ENCODE measurements around the gene ATP1B1.

Gene ATP1B1

GRCh38 chr1:169087876-169088275 is 18.6 kb upstream of the ATP1B1 start:
- H3K9me3 ChIP-seq (ENCODE audit: control insufficient read depth, insufficient read depth, low read depth, low read length) = no peaks in the 10 kb centered on the region
- POLR2A ChIA-PET = no interaction called here
- no peak overlapping the region for H3K4me3 ChIP-seq (ENCODE audit: low read depth, low read length)
- 0 out of 2 replicates have a peak, but pooled peaks cover 3% of the 10 kb centered on the region for H3K4me1 ChIP-seq (ENCODE audit: control insufficient read depth, insufficient read depth, low read length)
- no peak overlapping the region for H3K27ac ChIP-seq (ENCODE audit: extremely low read depth, low read depth, low read length)
- no peaks in the 10 kb centered on the region for H3K36me3 ChIP-seq (ENCODE audit: control insufficient read depth in 2 of 2, insufficient read depth in 1 of 2, low read length in 2 of 2)
- CTCF ChIA-PET = no interaction called here
- TF ChIP-seq ZNF488 (tag by site-specific recombination; IDR thresholded peaks at IDR 0.05) = no peak
- TF ChIP-seq PRDM1 (tag by site-specific recombination; IDR thresholded peaks at IDR 0.05) = peak; percentile 75

GRCh38 chr1:169089776-169090175 is 16.7 kb upstream of the ATP1B1 start:
- Histone ChIP-seq H3K4me3 (ENCODE audit: low read depth, low read length) (no peak overlapping the region), H3K4me1 (ENCODE audit: control insufficient read depth, insufficient read depth, low read length) (0 out of 2 replicates have a peak, but pooled peaks cover 3% of the 10 kb centered on the region), H3K27ac (ENCODE audit: extremely low read depth, low read depth, low read length) (no peak overlapping the region), H3K36me3 (ENCODE audit: control insufficient read depth in 2 of 2, insufficient read depth in 1 of 2, low read length in 2 of 2) (no peaks in the 10 kb centered on the region), H3K9me3 (ENCODE audit: control insufficient read depth, insufficient read depth, low read depth, low read length) (no peaks in the 10 kb centered on the region)
- POLR2A ChIA-PET = no interaction called here
- no peak for TF ChIP-seq ZNF174 (tag by site-specific recombination; IDR thresholded peaks at IDR 0.05)
- TF ChIP-seq ZBTB17 (tag by site-specific recombination; IDR thresholded peaks at IDR 0.05) = no peak
- no peak for TF ChIP-seq ZNF362 (tag by site-specific recombination; IDR thresholded peaks at IDR 0.05)
- TF ChIP-seq OVOL3 (tag by site-specific recombination; IDR thresholded peaks at IDR 0.05) = no peak
- TF ChIP-seq ZNF133 (tag by site-specific recombination; IDR thresholded peaks at IDR 0.05) = no peak
- no peak for TF ChIP-seq ZNF48 (tag by site-specific recombination; IDR thresholded peaks at IDR 0.05)
- TF ChIP-seq OSR2 (tag by site-specific recombination; IDR thresholded peaks at IDR 0.05) = no peak
- TF ChIP-seq ZIC2 (tag by site-specific recombination; IDR thresholded peaks at IDR 0.05) = no peak
- no peak for TF ChIP-seq ZNF768 (tag by site-specific recombination; IDR thresholded peaks at IDR 0.05)
- TF ChIP-seq KLF17 (tag by site-specific recombination; IDR thresholded peaks at IDR 0.05) = no peak
- no peak for TF ChIP-seq MYNN (tag by site-specific recombination; IDR thresholded peaks at IDR 0.05; ENCODE audit: borderline replicate concordance)
- no peak for TF ChIP-seq ZNF510 (tag by site-specific recombination; IDR thresholded peaks at IDR 0.05; ENCODE audit: insufficient replicate concordance)
- no peak for TF ChIP-seq ZBTB21 (tag by site-specific recombination; IDR thresholded peaks at IDR 0.05)
- no peak for TF ChIP-seq CTCF (tag by site-specific recombination; IDR thresholded peaks at IDR 0.05)
- CTCF ChIA-PET = no interaction called here

- ChIA-PET CTCF (no interaction called here), POLR2A (no interaction called here)
- H3K4me3 ChIP-seq (ENCODE audit: low read depth, low read length) = no peak overlapping the region
- no peaks in the 10 kb centered on the region for H3K9me3 ChIP-seq (ENCODE audit: control insufficient read depth, insufficient read depth, low read depth, low read length)
- no peak overlapping the region for H3K27ac ChIP-seq (ENCODE audit: extremely low read depth, low read depth, low read length)
- no peaks in the 10 kb centered on the region for H3K36me3 ChIP-seq (ENCODE audit: control insufficient read depth in 2 of 2, insufficient read depth in 1 of 2, low read length in 2 of 2)
- H3K4me1 ChIP-seq (ENCODE audit: control insufficient read depth, insufficient read depth, low read length) = 0 out of 2 replicates have a peak, but pooled peaks cover 3% of the 10 kb centered on the region
- TF ChIP-seq SP7 (tag by site-specific recombination; IDR thresholded peaks at IDR 0.05) (no peak), ZNF621 (tag by site-specific recombination; IDR thresholded peaks at IDR 0.05) (no peak), ZNF26 (tag by site-specific recombination; IDR thresholded peaks at IDR 0.05) (no peak), ZNF670 (tag by site-specific recombination; IDR thresholded peaks at IDR 0.05; ENCODE audit: low read depth) (no peak), ZFP41 (tag by site-specific recombination; IDR thresholded peaks at IDR 0.05; ENCODE audit: borderline replicate concordance) (no peak), HIC1 (tag by site-specific recombination; IDR thresholded peaks at IDR 0.05) (no peak), ZNF184 (tag by site-specific recombination; IDR thresholded peaks at IDR 0.05) (no peak)
These were observed 16.1 kb upstream of the ATP1B1 start for GRCh38 chr1:169090308-169090899.
